Breast epithelium (tissue), 4 donors: ENCODE data around the gene AOC1. TPM values are rescaled to one million over a fixed set of nuclear protein-coding genes. Genes with fewer than 3 reads are reported as not detected.

Experiments used
- DNase-seq, 2 donors: peaks; one replicate each; pipeline ENCODE4 v3.0.0-alpha.2; 2019; ENCODE audit warnings: low spot score in 2 of 2
- H3K27ac ChIP-seq, 2 donors: fragments of 200-600 bp; sonication (generic) in 1 of 2; one replicate each; pipeline ENCODE4 v1.5.1; 2016 to 2019; ENCODE audit warnings: mild to moderate bottlenecking in 1 of 2
- H3K27me3 ChIP-seq, 2 donors: fragments of 200-600 bp; sonication (generic) in 1 of 2; one replicate each; pipeline versions ENCODE4 v1.5.1 to v1.6.0; 2017 to 2019; ENCODE audit warnings: control low read depth in 1 of 2, mild to moderate bottlenecking in 1 of 2
- H3K36me3 ChIP-seq: fragments of 200-600 bp; one replicate; pipeline ENCODE4 v1.5.1; 2019
- H3K4me1 ChIP-seq, 2 donors: fragments of 200-600 bp; sonication (generic); one replicate each; pipeline ENCODE4 v1.5.1; 2016 to 2019; ENCODE audit warnings: control low read depth in 1 of 2
- H3K4me3 ChIP-seq, 3 donors: fragments of 200-600 bp; sonication (generic); 1 replicate in 2 of 3; 2 replicates in 1 of 3; pipeline ENCODE4 v1.5.1; 2016 to 2019; ENCODE audit warnings: mild to moderate bottlenecking in 3 of 3, moderate library complexity in 2 of 3
- H3K9me3 ChIP-seq, 2 donors: fragments of 200-600 bp; sonication (generic) in 1 of 2; one replicate each; pipeline ENCODE4 v1.5.1; 2016 to 2019; ENCODE audit warnings: control low read depth in 1 of 2
- CTCF ChIP-seq, 3 donors: fragments of 450-650 bp; IDR thresholded peaks; one replicate each; pipeline ENCODE4 v1.5.1; 2016 to 2017; ENCODE audit warnings: antibody characterized with exemption in 3 of 3, mild to moderate bottlenecking in 3 of 3, moderate library complexity in 3 of 3
- POLR2A ChIP-seq: fragments of 450-650 bp; IDR thresholded peaks from one replicate; pipeline ENCODE4 v1.6.1; 2016; ENCODE audit warnings: antibody characterized with exemption, mild to moderate bottlenecking, moderate library complexity
- POLR2AphosphoS5 ChIP-seq, 3 donors: sonication (generic); formaldehyde crosslinking; IDR thresholded peaks; one replicate each; pipeline ENCODE4 v1.6.1; 2017; ENCODE audit warnings: antibody characterized with exemption in 3 of 3
- intact Hi-C: fragments of 100-400 bp; cut with DNase I; formaldehyde crosslinking; loops from one replicate; pipeline ENCODE4 v1.15.1; 2023; ENCODE audit warnings: low total_unique reads
- total RNA-seq, 3 donors: library from RNA; depleted of rRNA; stranded (reverse); fragments of >200 nt; gene quantifications; one replicate each; pipeline ENCODE4 v1.1.0, GENCODE V29; 2016

The AOC1 gene
- 1 to 10 TPM in 1 of 3 donors, not detected in 2; 2.3 TPM for total RNA-seq

DNA sequence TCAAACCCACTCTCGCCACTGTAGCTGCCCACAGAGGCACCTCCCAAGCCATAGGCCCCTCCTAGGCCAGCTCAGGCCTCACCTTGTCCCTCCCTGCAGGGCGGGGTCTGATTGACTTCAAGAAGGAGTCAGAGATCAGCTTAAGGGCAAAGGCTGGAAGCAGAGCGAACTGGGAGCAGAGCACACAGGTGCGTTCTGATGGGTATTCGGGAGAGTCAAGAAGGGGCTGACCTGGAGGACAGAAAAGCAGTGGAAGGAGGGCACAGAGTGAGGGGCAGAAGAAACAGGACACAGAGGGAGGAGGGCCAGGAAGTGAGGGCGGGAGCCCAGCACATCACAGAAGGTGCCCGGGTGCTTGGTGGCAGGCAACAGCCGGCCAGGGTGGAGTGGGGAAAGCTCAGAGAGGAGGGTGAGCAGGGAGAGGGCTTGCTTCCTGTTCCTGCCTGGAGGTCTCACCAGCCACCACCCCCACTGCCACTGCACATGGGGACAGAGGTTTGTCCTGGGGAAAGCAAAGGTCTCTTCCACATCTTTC, at the start of gene AOC1:
Gene AOC1, plus strand, starts transcription at position 147 of the 535 bp plus-strand sequence. CDS start 3,954 bp downstream, outside the sequence.
- DNase-seq, result no peak

GRCh38 chr7:150803161-150803860, 49.0 kb upstream of the AOC1 start:
- intact Hi-C loops, result no loop called here
- H3K4me3 ChIP-seq, result no peak overlapping the region
- TF ChIP-seq POLR2AphosphoS5 (IDR thresholded peaks at IDR 0.05), result no peak
- TF ChIP-seq POLR2A, result no peak
- TF ChIP-seq CTCF (IDR thresholded peaks at IDR 0.05), result no peak
- peaks cover 16 to 17% of the 10 kb centered on the region in 2 donors for H3K9me3 ChIP-seq
- H3K27me3 ChIP-seq, result peaks cover 2 to 21% of the 10 kb centered on the region in 2 donors
- peak overlapping the region in 1 of 2 donors; percentile 12 for H3K27ac ChIP-seq
- no peak for DNase-seq
- H3K4me1 ChIP-seq, result no peaks in the 10 kb centered on the region
- H3K36me3 ChIP-seq, result no peaks in the 10 kb centered on the region

More for the DNA sequence above, at the start of gene AOC1:
- Histone ChIP-seq H3K27ac (no peak within 1 kb of the TSS), H3K4me3 (no peak within 1 kb of the TSS), H3K36me3 (no peaks in the 10 kb centered on the region), H3K9me3 (no peaks in the 10 kb centered on the region), H3K27me3 (no peaks in the 10 kb centered on the region), H3K4me1 (no peaks in the 10 kb centered on the region)
- intact Hi-C loops, result no loop called here
- no peak for TF ChIP-seq POLR2A

DNA sequence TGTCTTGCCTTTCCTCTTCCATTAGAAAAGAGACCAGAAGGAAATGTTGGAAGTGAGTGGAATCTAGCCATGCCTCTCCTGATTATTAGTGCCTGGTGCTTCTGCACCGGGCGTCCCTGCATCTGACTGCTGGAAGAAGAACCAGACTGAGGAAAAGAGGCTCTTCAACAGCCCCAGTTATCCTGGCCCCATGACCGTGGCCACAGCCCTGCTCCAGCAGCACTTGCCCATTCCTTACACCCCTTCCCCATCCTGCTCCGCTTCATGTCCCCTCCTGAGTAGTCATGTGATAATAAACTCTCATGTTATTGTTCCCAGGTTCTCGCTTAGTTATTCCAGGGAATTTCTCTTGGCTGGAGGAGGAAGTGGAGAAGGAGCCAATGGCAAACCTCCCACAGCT, 47.5 kb upstream of the AOC1 start:
- Histone ChIP-seq H3K4me1 (no peaks in the 10 kb centered on the region), H3K27ac (no peak overlapping the region), H3K4me3 (no peak overlapping the region), H3K9me3 (peaks cover 16 to 17% of the 10 kb centered on the region in 2 donors), H3K27me3 (peaks cover 2 to 15% of the 10 kb centered on the region in 2 donors), H3K36me3 (no peaks in the 10 kb centered on the region)
- intact Hi-C loops, result no loop called here
- no peak for DNase-seq
- TF ChIP-seq POLR2AphosphoS5 (IDR thresholded peaks at IDR 0.05), result no peak
- no peak for TF ChIP-seq POLR2A
- TF ChIP-seq CTCF (IDR thresholded peaks at IDR 0.05), result no peak

GRCh38 chr7:150805864-150806263, 46.5 kb upstream of the AOC1 start:
- Histone ChIP-seq H3K27me3 (peaks cover 2 to 4% of the 10 kb centered on the region in 2 donors), H3K27ac (no peak overlapping the region), H3K4me1 (no peaks in the 10 kb centered on the region), H3K36me3 (no peaks in the 10 kb centered on the region), H3K4me3 (no peak overlapping the region), H3K9me3 (peaks cover 16 to 17% of the 10 kb centered on the region in 2 donors)
- DNase-seq, result no peak
- no peak for TF ChIP-seq POLR2A
- TF ChIP-seq CTCF (IDR thresholded peaks at IDR 0.05), result no peak
- no peak for TF ChIP-seq POLR2AphosphoS5 (IDR thresholded peaks at IDR 0.05)
- intact Hi-C loops, result no loop called here

DNA sequence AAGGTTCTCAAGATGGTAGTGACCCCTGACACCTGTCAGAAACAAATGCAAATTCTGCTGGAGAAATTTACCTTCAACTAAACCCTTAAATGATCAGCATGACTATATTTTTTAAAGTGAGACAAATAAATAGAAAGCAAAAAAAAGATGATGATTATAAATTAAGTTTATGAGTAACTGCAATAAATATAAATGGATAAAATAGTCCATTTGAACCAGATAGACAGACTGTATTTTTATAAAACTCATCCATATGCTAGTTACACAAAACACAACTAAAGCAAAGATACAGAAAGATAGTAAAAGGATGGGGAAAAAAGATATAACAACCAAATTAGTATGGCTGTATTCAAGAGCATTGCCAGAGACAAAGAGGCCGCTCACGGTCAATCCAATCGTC, 45.9 kb upstream of the AOC1 start:
- Histone ChIP-seq H3K27ac (no peak overlapping the region), H3K9me3 (peaks cover 16 to 17% of the 10 kb centered on the region in 2 donors), H3K4me3 (no peak overlapping the region), H3K36me3 (no peaks in the 10 kb centered on the region), H3K27me3 (peaks cover 0 to 2% of the 10 kb centered on the region in 2 donors), H3K4me1 (no peaks in the 10 kb centered on the region)
- intact Hi-C loops, result no loop called here
- TF ChIP-seq POLR2AphosphoS5 (IDR thresholded peaks at IDR 0.05) (no peak), CTCF (IDR thresholded peaks at IDR 0.05) (no peak), POLR2A (no peak)
- no peak for DNase-seq
